ENCODE measurements around the gene GRM1.

- TF ChIP-seq CTCF (IDR thresholded peaks at IDR 0.05; ENCODE audit: low read depth, low read length) (no peak), EZH2phosphoT487 (IDR thresholded peaks at IDR 0.05; ENCODE audit: low read depth) (no peak)
Observed at GRCh38 chr6:146177785-146178184, 148.9 kb downstream of the GRM1 start.

Data from OCI-LY3 (cell line).